K562 (cell line): ENCODE data around the gene ST3GAL5. TPM values are rescaled to one million over a fixed set of nuclear protein-coding genes. Genes with fewer than 3 reads are reported as not detected.

Experiments
- ATAC-seq: fragments of 200-7000 bp; cut with Tn5 transposase; 3 replicates; pipeline ENCODE4 v1.9.1; 2020; ENCODE audit warnings: moderate library complexity
- BruUV-seq: library from RNA; stranded (reverse); fragments of 400-500 nt; replicated peaks from 2 replicates; lab custom pipeline; 2021; lab: Mats Ljungman, UMichigan
- CTCF ChIA-PET: fragments of 300-600 bp; formaldehyde crosslinking; extraction: SDS; loops from one replicate; lab custom pipeline; 2021; ENCODE audit warnings: low intra/inter-chr PET ratio; lab: Yijun Ruan, JAX
- POLR2A ChIA-PET: fragments of 300-600, 350-650 bp; sonication (Branson Sonifier 250); formaldehyde crosslinking; extraction: SDS; loops from one replicate; lab custom pipeline; 2021; ENCODE audit warnings: antibody characterized with exemption, inconsistent platforms; lab: Yijun Ruan, JAX
- DNase-seq, 4 experiments: peaks; one replicate each; pipeline versions ENCODE4 v3.0.0 to v3.0.0-alpha.2; 2011 to 2018; ENCODE audit warnings: low spot score in 3 of 4, mixed read lengths in 3 of 4; ENCODE audit errors: extremely low read depth in 1 of 4
- FAIRE-seq: peaks from 2 replicates; lab custom pipeline; 2011; peaks lifted over from hg19 to GRCh38; lab: Jason Lieb, UNC
- H2AFZ ChIP-seq: 2 replicates; pipeline ENCODE4 v1.6.0; 2011; ENCODE audit warnings: low read depth, low read length, control low read depth, inconsistent platforms
- H3K27ac ChIP-seq: fragments of 200-600 bp; 3 replicates; pipeline ENCODE4 v1.8.0; 2011; ENCODE audit warnings: low read depth, mild to moderate bottlenecking, control low read depth, inconsistent platforms, low read length, moderate library complexity, mixed read lengths; ENCODE audit errors: extremely low read depth
- H3K27me3 ChIP-seq, 2 experiments: fragments of 300-600 bp in 1 of 2; 2 replicates in 1 of 2; 3 replicates in 1 of 2; pipeline versions ENCODE4 v1.6.0 to v1.8.0; 2011; ENCODE audit warnings: inconsistent platforms in 2 of 2, low read length in 2 of 2, mild to moderate bottlenecking in 1 of 2, mixed read lengths in 1 of 2, moderate library complexity in 1 of 2; ENCODE audit not compliant: control insufficient read depth in 2 of 2, insufficient read depth in 2 of 2
- H3K36me3 ChIP-seq: fragments of 300-600 bp; 3 replicates; pipeline ENCODE4 v1.8.0; 2011; ENCODE audit warnings: mild to moderate bottlenecking, low read length, inconsistent platforms; ENCODE audit not compliant: control insufficient read depth, insufficient read depth
- H3K4me1 ChIP-seq, 2 experiments: fragments of 200-600 bp in 1 of 2; replicated peaks in 1 of 2; 2 replicates in 1 of 2; 3 replicates in 1 of 2; pipeline versions ENCODE4 v1.5.1 to v1.8.0; 2011; ENCODE audit warnings: inconsistent platforms in 2 of 2, low read length in 2 of 2, mild to moderate bottlenecking in 1 of 2, mixed read lengths in 1 of 2, moderate library complexity in 1 of 2; ENCODE audit not compliant: control insufficient read depth in 2 of 2, insufficient read depth in 2 of 2
- H3K4me2 ChIP-seq: 2 replicates; pipeline ENCODE4 v1.6.1; 2011; ENCODE audit warnings: low read length, control low read depth, inconsistent platforms, mixed read lengths; ENCODE audit not compliant: insufficient read depth
- H3K4me3 ChIP-seq: fragments of 200-600 bp; sonication (generic), shearing (Covaris generic); 2 replicates; pipeline ENCODE4 v1.5.1; 2016; ENCODE audit warnings: control low read depth, inconsistent platforms
- H3K79me2 ChIP-seq: fragments of 200-600 bp; 3 replicates; pipeline ENCODE4 v1.8.0; 2011; ENCODE audit warnings: low read length, inconsistent platforms; ENCODE audit not compliant: control insufficient read depth, insufficient read depth
- H3K9ac ChIP-seq, 2 experiments: 2 replicates each; pipeline versions ENCODE4 v1.6.0 to v1.6.1; 2011; ENCODE audit warnings: low read depth in 2 of 2, low read length in 2 of 2, control low read depth in 1 of 2, inconsistent platforms in 1 of 2, mild to moderate bottlenecking in 1 of 2, mixed read lengths in 1 of 2; ENCODE audit not compliant: insufficient read depth in 1 of 2
- H3K9me1 ChIP-seq: one replicate; pipeline ENCODE4 v1.6.0; 2011; ENCODE audit warnings: inconsistent platforms, mild to moderate bottlenecking, low read length, moderate library complexity; ENCODE audit not compliant: control insufficient read depth, insufficient read depth
- H3K9me3 ChIP-seq: replicated peaks from 2 replicates; pipeline ENCODE4 v1.5.1; 2011; ENCODE audit warnings: low read depth, low read length, inconsistent platforms; ENCODE audit not compliant: control insufficient read depth, insufficient read depth
- H4K20me1 ChIP-seq: replicated peaks from 2 replicates; pipeline ENCODE4 v1.6.1; 2011; ENCODE audit warnings: low read length, inconsistent platforms, mixed read lengths; ENCODE audit not compliant: control insufficient read depth, insufficient read depth
- CCAR2 ChIP-seq: fragments of 200-400 bp; formaldehyde crosslinking; IDR thresholded peaks from 2 replicates; pipeline ENCODE4 v1.6.1; 2017; ENCODE audit warnings: mild to moderate bottlenecking, low read depth, low read length
- CHCHD3 ChIP-seq: fragments of 250-450 bp; sonication (Bioruptor Pico); IDR thresholded peaks from 2 replicates; pipeline ENCODE4 v2.1.2; 2022; ENCODE audit warnings: mild to moderate bottlenecking
- GABPB1 ChIP-seq: sonication (generic); formaldehyde crosslinking; IDR thresholded peaks from 2 replicates; pipeline ENCODE4 v1.8.0; 2022; ENCODE audit warnings: mild to moderate bottlenecking, missing genetic modification reagents
- NCOA1 ChIP-seq: fragments of 450-650 bp; IDR thresholded peaks from 2 replicates; pipeline ENCODE4 v1.6.1; 2016; ENCODE audit warnings: low read depth
- NR4A1 ChIP-seq, 2 experiments: fragments of 250-450 bp in 1 of 2; fragments of 450-650 bp in 1 of 2; sonication (Bioruptor Pico) in 1 of 2; IDR thresholded peaks; 2 replicates each; pipeline versions ENCODE4 v1.4.0 to v1.6.1; 2016 to 2020; ENCODE audit warnings: mild to moderate bottlenecking in 2 of 2, missing compliant biosample characterization in 1 of 2, missing genetic modification characterization in 1 of 2, moderate library complexity in 1 of 2
- RBM14 ChIP-seq: fragments of 200-400 bp; formaldehyde crosslinking; IDR thresholded peaks from 2 replicates; pipeline ENCODE4 v1.6.1; 2018; ENCODE audit warnings: low read depth, mild to moderate bottlenecking, low read length, moderate library complexity, borderline replicate concordance; ENCODE audit not compliant: insufficient read depth
- SIN3A ChIP-seq, 2 experiments: fragments of 150-350 bp in 1 of 2; IDR thresholded peaks; 2 replicates each; pipeline ENCODE4 v1.6.1; 2011 to 2016; ENCODE audit warnings: borderline replicate concordance in 2 of 2, low read depth in 2 of 2, low read length in 2 of 2, mild to moderate bottlenecking in 2 of 2, moderate library complexity in 2 of 2; ENCODE audit not compliant: control insufficient read depth in 1 of 2
- ZNF696 ChIP-seq: fragments of 250-450 bp; sonication (Bioruptor Pico); conservative IDR thresholded peaks from 2 replicates; pipeline ENCODE4 v1.4.0; 2020; ENCODE audit warnings: mild to moderate bottlenecking, moderate library complexity
- ZZZ3 ChIP-seq: fragments of 450-650 bp; IDR thresholded peaks from 2 replicates; pipeline ENCODE4 v1.6.1; 2016; ENCODE audit warnings: antibody characterized with exemption, mild to moderate bottlenecking, moderate library complexity
- WGBS: fragments of 100-300 bp; shearing (Covaris generic); methylation state at CpG from one replicate; pipeline ENCODE4 v1.1.6; 2016; ENCODE audit warnings: low coverage, mixed read lengths; ENCODE audit not compliant: insufficient coverage; ENCODE audit errors: missing lambda C conversion rate; 5-methylcytosine and 5-hydroxymethylcytosine counted together
- in situ Hi-C: fragments of 300-500 bp; cut with MboI; formaldehyde crosslinking; loops from 4 replicates; pipeline ENCODE4 v1.15.0; 2018; ENCODE audit warnings: inconsistent platforms, mixed read lengths
- intact Hi-C: fragments of 100-400 bp; cut with micrococcal nuclease; formaldehyde crosslinking; loops from 2 replicates; pipeline ENCODE4 v1.14.2; 2022
- polyA plus RNA-seq, 8 experiments: library from polyadenylated mRNA; depleted of rRNA in 4 of 8; stranded (reverse) in 5 of 8; unstranded in 3 of 8; fragments of >200 nt; fragmentation: Nextera tagmentation in 2 of 8; fragmentation: Illumina TruSeq in 1 of 8; extraction: Ambion mirVana in 2 of 8; extraction: Trizol in 1 of 8; gene quantifications; 2 replicates each; pipeline versions ENCODE4 v1.2.1 to v1.2.3, GENCODE V29; 2011 to 2014; ENCODE audit warnings: inconsistent platforms in 1 of 8, missing spikeins in 1 of 8
- total RNA-seq, 7 experiments: library from RNA; depleted of rRNA in 6 of 7; stranded (reverse); fragments of >200 nt in 6 of 7; fragmentation: Illumina TruSeq in 2 of 7; extraction: Trizol in 2 of 7; gene quantifications; 2 replicates each; pipeline versions ENCODE4 v1.2.1 to v1.2.3, GENCODE V29; 2011 to 2021; ENCODE audit warnings: low replicate concordance in 1 of 7
- TF ChIP-seq, protein P1 (sequence below): fragments of 450-650 bp; IDR thresholded peaks from 2 replicates; pipeline ENCODE4 v1.6.1; 2017; ENCODE audit warnings: antibody characterized with exemption, mild to moderate bottlenecking

The ST3GAL5 gene
- total and polyA plus RNA-seq, 9 of the 15 experiments (the other 6 are each of a cell fraction or from before 2014, with no cell fraction given): 1.6 to 10.0 (median 4.2) TPM

DNA sequence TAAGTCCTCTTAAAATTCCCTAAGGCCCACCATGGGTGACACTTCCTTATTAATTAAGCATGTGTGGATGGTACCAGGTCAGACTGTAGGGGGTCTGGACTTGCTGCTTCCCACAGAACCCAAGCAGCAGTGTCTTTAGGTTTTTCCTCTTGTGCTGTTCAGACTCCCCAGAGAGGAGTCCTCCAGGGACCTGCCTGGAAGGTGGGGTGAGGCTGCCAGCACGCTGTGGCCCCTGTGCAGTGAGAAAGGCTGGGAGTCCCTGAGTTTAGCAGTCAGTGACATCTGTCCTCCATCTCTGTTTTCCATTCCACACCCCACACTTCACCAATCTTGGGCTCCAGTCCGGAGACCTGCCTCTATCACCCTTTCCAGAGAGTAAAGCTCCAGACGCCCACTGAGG lies 18.0 kb upstream of the ST3GAL5 start:
- 54% methylated on average over 3 of the region's 3 CpGs for WGBS
- H3K9me3 ChIP-seq: no peaks in the 10 kb centered on the region
- in situ Hi-C loops (no loop called here), intact Hi-C loops (no loop called here)
- H3K27me3 ChIP-seq: no peaks in the 10 kb centered on the region
- FAIRE-seq (no peak), ATAC-seq (no peak), DNase-seq (no peak)
- CTCF ChIA-PET: no interaction called here
- H3K27ac ChIP-seq: no peak overlapping the region
- peaks cover 6 to 7% of the 10 kb centered on the region in 2 experiments; a peak in 3 of 5 replicates for H3K4me1 ChIP-seq
- H4K20me1 ChIP-seq: no peaks in the 10 kb centered on the region
- TF ChIP-seq SIN3A (IDR thresholded peaks at IDR 0.05; ENCODE audit: borderline replicate concordance in 2 of 2, control insufficient read depth in 1 of 2, low read depth in 2 of 2, low read length in 2 of 2): no peak
- no peak for TF ChIP-seq NCOA1
- TF ChIP-seq ZZZ3: no peak
- TF ChIP-seq NR4A1 (CRISPR knock-in tag; IDR thresholded peaks at IDR 0.05): no peak
- TF ChIP-seq NR4A1 (tag; IDR thresholded peaks at IDR 0.05): no peak
- TF ChIP-seq CHCHD3 (CRISPR knock-in tag): no peak
- no peak for TF ChIP-seq GABPB1
- TF ChIP-seq ZNF696 (CRISPR knock-in tag): no peak
- no peak for TF ChIP-seq RBM14
- TF ChIP-seq, protein P1, sequence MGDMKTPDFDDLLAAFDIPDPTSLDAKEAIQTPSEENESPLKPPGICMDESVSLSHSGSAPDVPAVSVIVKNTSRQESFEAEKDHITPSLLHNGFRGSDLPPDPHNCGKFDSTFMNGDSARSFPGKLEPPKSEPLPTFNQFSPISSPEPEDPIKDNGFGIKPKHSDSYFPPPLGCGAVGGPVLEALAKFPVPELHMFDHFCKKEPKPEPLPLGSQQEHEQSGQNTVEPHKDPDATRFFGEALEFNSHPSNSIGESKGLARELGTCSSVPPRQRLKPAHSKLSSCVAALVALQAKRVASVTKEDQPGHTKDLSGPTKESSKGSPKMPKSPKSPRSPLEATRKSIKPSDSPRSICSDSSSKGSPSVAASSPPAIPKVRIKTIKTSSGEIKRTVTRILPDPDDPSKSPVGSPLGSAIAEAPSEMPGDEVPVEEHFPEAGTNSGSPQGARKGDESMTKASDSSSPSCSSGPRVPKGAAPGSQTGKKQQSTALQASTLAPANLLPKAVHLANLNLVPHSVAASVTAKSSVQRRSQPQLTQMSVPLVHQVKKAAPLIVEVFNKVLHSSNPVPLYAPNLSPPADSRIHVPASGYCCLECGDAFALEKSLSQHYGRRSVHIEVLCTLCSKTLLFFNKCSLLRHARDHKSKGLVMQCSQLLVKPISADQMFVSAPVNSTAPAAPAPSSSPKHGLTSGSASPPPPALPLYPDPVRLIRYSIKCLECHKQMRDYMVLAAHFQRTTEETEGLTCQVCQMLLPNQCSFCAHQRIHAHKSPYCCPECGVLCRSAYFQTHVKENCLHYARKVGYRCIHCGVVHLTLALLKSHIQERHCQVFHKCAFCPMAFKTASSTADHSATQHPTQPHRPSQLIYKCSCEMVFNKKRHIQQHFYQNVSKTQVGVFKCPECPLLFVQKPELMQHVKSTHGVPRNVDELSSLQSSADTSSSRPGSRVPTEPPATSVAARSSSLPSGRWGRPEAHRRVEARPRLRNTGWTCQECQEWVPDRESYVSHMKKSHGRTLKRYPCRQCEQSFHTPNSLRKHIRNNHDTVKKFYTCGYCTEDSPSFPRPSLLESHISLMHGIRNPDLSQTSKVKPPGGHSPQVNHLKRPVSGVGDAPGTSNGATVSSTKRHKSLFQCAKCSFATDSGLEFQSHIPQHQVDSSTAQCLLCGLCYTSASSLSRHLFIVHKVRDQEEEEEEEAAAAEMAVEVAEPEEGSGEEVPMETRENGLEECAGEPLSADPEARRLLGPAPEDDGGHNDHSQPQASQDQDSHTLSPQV: no peak
- no peak for TF ChIP-seq CCAR2
- POLR2A ChIA-PET: interaction anchor here (0.6 kb wide), 1 partner anchor 9 kb away, joined by 3 read pairs; no protein-coding TSS in a partner anchor
- BruUV-seq: no TSS peak
- H3K4me2 ChIP-seq: no peak overlapping the region
- H3K9me1 ChIP-seq: no peaks in the 10 kb centered on the region
- no peak overlapping the region; a peak in 1 of 4 replicates for H3K9ac ChIP-seq
- no peak overlapping the region for H2AFZ ChIP-seq
- no peaks in the 10 kb centered on the region for H3K79me2 ChIP-seq
- no peak overlapping the region for H3K4me3 ChIP-seq
- no peaks in the 10 kb centered on the region for H3K36me3 ChIP-seq
